ENCODE data around the gene TAMALIN.
A peak's percentile ranks its signal among the peaks of the same experiment; 100 is the strongest.

TAMALIN gene

GRCh38 chr12:52014567-52015530, 8.1 kb downstream of the TAMALIN start:
- ATAC-seq (no peak), DNase-seq (no peak)
- no peaks in the 10 kb centered on the region for H3K9me3 Mint-ChIP-seq
- H3K27me3 Mint-ChIP-seq = no peaks in the 10 kb centered on the region
- peaks cover under 1% of the 10 kb centered on the region for H3K4me1 Mint-ChIP-seq
- H3K36me3 Mint-ChIP-seq (ENCODE audit: low read depth) = peaks cover 17% of the 10 kb centered on the region
- no peak overlapping the region for H3K4me3 Mint-ChIP-seq
- H3K27ac Mint-ChIP-seq = no peak overlapping the region

- H3K9me3 Mint-ChIP-seq = no peaks in the 10 kb centered on the region
- peaks cover 17% of the 10 kb centered on the region for H3K36me3 Mint-ChIP-seq (ENCODE audit: low read depth)
- no peak overlapping the region for H3K27ac Mint-ChIP-seq
- no peaks in the 10 kb centered on the region for H3K27me3 Mint-ChIP-seq
- DNase-seq (no peak), ATAC-seq (no peak)
- no peak overlapping the region for H3K4me3 Mint-ChIP-seq
- H3K4me1 Mint-ChIP-seq = peaks cover 7% of the 10 kb centered on the region
These were observed 8.8 kb downstream of the TAMALIN start for GRCh38 chr12:52015532-52016041.

GRCh38 chr12:52018433-52019112, 11.8 kb downstream of the TAMALIN start:
- H3K36me3 Mint-ChIP-seq (ENCODE audit: low read depth) = peaks cover 8% of the 10 kb centered on the region
- no peak for DNase-seq
- no peak for ATAC-seq
- no peaks in the 10 kb centered on the region for H3K9me3 Mint-ChIP-seq
- H3K4me3 Mint-ChIP-seq = no peak overlapping the region
- no peak overlapping the region for H3K27ac Mint-ChIP-seq
- H3K27me3 Mint-ChIP-seq = no peaks in the 10 kb centered on the region
- peaks cover 23% of the 10 kb centered on the region for H3K4me1 Mint-ChIP-seq

- ATAC-seq = no peak
- DNase-seq = no peak
- Mint-ChIP-seq H3K4me1 (peaks cover 28% of the 10 kb centered on the region), H3K27me3 (no peaks in the 10 kb centered on the region), H3K4me3 (no peak overlapping the region), H3K36me3 (ENCODE audit: low read depth) (peaks cover under 1% of the 10 kb centered on the region), H3K27ac (no peak overlapping the region), H3K9me3 (no peaks in the 10 kb centered on the region)
These were observed 12.5 kb downstream of the TAMALIN start for GRCh38 chr12:52019113-52019770.

DNA sequence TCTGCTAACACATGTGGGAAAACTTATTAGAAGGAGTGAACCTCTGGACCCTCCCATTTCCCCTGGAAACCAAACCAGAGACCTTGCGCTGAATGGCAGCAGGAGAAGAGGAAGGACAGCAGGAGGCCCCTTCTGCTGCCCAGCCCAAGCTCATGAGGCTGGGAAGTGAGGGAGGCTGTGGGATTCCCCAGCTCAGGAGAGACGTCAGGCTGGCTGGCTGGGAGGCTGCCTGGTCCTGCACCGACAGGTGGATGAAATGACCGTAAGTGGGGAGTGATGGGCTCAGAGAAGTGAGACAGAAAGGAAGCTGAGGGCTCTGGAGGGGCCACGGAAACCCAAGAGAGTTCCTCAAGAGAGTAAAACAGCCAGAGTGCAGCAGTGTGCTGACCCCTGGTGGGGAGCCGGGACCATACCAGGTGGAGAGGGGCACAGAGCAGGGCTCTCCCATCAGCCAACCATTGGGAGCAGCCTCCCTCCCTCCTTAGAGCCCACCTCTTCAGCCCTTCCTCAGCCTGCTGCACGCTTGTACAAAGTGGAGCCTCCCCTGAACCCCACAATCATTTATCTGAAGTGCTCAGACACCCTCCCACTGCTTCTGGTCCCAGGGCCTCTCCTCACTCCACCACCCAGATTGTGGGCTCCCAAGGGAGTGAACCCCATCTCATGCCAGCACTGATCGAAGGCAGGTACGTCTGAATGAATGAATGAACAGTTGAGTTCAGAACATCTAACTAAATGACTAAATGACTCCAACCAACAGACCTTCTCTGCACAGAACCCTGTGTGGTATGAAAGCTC, 14.0 kb downstream of the TAMALIN start:
- DNase-seq (peak; percentile 75), ATAC-seq (peak; percentile 30)
- Mint-ChIP-seq H3K4me1 (peaks cover 43% of the 10 kb centered on the region), H3K4me3 (no peak overlapping the region), H3K27me3 (no peaks in the 10 kb centered on the region), H3K27ac (no peak overlapping the region), H3K9me3 (no peaks in the 10 kb centered on the region), H3K36me3 (ENCODE audit: low read depth) (no peaks in the 10 kb centered on the region)

DNA sequence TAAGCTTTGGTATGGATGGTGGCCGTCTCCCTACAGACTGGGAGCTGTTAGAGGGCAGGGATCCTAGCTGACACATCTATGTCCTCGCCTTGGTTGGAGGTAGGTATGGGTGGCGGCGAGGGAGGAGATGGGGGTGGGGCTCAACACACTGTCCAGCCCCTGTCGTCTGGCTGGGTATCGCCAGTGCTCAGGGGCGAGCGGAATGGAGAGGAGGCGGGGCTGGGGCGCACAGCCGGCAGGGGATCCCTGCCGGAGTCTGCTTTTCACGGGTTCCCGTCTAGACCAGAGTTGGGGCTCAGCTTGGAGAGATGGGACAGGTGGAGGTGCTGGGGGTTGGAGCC, 16.1 kb downstream of the TAMALIN start:
- peak overlapping the region; percentile 56 for H3K27ac Mint-ChIP-seq
- ATAC-seq = peak; percentile 0
- H3K4me3 Mint-ChIP-seq = peak overlapping the region; percentile 82
- peaks cover 50% of the 10 kb centered on the region for H3K4me1 Mint-ChIP-seq
- no peaks in the 10 kb centered on the region for H3K9me3 Mint-ChIP-seq
- no peaks in the 10 kb centered on the region for H3K27me3 Mint-ChIP-seq
- DNase-seq = no peak
- H3K36me3 Mint-ChIP-seq (ENCODE audit: low read depth) = no peaks in the 10 kb centered on the region

GRCh38 chr12:52023182-52023975, 16.6 kb downstream of the TAMALIN start:
- no peaks in the 10 kb centered on the region for H3K27me3 Mint-ChIP-seq
- H3K4me3 Mint-ChIP-seq = peak overlapping the region; percentile 82
- ATAC-seq (peak; percentile 68), DNase-seq (peak; percentile 97)
- no peaks in the 10 kb centered on the region for H3K36me3 Mint-ChIP-seq (ENCODE audit: low read depth)
- H3K27ac Mint-ChIP-seq = peak overlapping the region; percentile 92
- no peaks in the 10 kb centered on the region for H3K9me3 Mint-ChIP-seq
- H3K4me1 Mint-ChIP-seq = peaks cover 50% of the 10 kb centered on the region

GRCh38 chr12:52023976-52024688, 17.4 kb downstream of the TAMALIN start:
- Mint-ChIP-seq H3K4me1 (peaks cover 50% of the 10 kb centered on the region), H3K36me3 (ENCODE audit: low read depth) (no peaks in the 10 kb centered on the region), H3K27me3 (no peaks in the 10 kb centered on the region), H3K9me3 (no peaks in the 10 kb centered on the region), H3K4me3 (peak overlapping the region; percentile 82), H3K27ac (peak overlapping the region; percentile 92)
- ATAC-seq (peak; percentile 24), DNase-seq (no peak)

GRCh38 chr12:52024845-52025230, 18.1 kb downstream of the TAMALIN start:
- Mint-ChIP-seq H3K27ac (peak overlapping the region; percentile 92), H3K27me3 (no peaks in the 10 kb centered on the region)
- peak; percentile 41 for ATAC-seq

DNA sequence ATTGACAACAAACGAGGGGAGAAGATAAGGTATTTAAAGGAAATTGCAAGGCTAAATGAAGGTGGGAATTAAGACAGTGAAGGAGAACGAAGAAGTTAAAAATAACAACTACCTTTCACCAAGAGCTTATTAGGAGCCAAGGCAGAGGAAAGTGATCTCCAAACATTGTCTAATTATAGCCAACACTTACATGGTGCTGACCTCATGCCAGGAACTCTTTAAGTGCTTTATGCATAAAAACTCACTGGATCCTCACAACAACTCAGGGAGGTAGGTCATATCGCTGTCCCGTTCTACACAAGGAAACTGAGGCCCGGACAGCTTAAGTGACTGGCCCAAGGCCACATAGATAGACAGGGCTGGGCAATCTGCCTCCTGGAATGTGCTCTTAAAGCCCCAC, 19.5 kb downstream of the TAMALIN start:
- H3K9me3 Mint-ChIP-seq = no peaks in the 10 kb centered on the region
- H3K27ac Mint-ChIP-seq = peak overlapping the region; percentile 32
- H3K4me1 Mint-ChIP-seq = peaks cover 37% of the 10 kb centered on the region
- DNase-seq (no peak), ATAC-seq (no peak)
- no peaks in the 10 kb centered on the region for H3K27me3 Mint-ChIP-seq
- no peaks in the 10 kb centered on the region for H3K36me3 Mint-ChIP-seq (ENCODE audit: low read depth)
- H3K4me3 Mint-ChIP-seq = peak overlapping the region; percentile 82

More at GRCh38 chr12:52024845-52025230, 18.1 kb downstream of the TAMALIN start:
- Mint-ChIP-seq H3K4me1 (peaks cover 50% of the 10 kb centered on the region), H3K9me3 (no peaks in the 10 kb centered on the region), H3K4me3 (peak overlapping the region; percentile 82), H3K36me3 (ENCODE audit: low read depth) (no peaks in the 10 kb centered on the region)
- DNase-seq = peak; percentile 68

DNA sequence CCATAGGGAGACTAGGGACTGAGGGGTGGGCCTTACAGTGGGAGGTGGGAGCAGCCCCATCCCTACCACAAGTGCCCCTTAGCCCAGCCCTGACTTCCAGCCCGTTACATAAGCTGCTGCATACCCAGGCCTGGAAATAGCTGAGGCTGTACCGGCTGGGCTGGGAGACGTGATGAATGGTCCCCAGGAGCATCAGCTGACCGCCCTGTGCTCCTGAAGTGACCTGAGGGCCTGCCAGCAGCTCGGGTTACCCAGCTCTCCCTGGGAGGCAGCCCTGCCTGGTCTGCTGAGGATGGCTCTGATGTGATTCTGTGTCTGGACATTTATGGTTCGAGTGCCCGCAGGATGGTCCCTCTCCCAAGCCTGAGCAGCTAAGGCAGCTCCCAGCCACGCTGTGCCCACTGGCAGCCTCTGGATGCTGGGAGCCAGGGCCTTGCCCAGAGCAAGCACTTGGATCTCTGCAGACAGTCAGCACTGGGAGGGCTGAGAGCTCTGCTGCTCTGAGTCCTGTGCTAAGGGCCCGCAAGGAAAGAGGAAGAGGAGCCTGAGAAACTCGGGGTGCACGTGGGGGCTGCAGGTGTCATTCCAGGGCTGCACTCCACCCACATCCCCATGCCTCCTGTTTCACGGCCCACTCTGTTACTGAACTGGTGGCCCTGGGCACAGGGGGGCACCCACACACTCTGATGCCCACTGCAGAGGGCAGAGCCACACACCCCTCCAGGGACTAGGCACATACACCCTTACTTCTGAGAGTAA, 20.5 kb downstream of the TAMALIN start:
- no peaks in the 10 kb centered on the region for H3K36me3 Mint-ChIP-seq (ENCODE audit: low read depth)
- ATAC-seq (no peak), DNase-seq (no peak)
- no peaks in the 10 kb centered on the region for H3K9me3 Mint-ChIP-seq
- no peak overlapping the region for H3K4me3 Mint-ChIP-seq
- H3K27me3 Mint-ChIP-seq = no peaks in the 10 kb centered on the region
- H3K27ac Mint-ChIP-seq = no peak overlapping the region
- H3K4me1 Mint-ChIP-seq = peaks cover 38% of the 10 kb centered on the region

DNA sequence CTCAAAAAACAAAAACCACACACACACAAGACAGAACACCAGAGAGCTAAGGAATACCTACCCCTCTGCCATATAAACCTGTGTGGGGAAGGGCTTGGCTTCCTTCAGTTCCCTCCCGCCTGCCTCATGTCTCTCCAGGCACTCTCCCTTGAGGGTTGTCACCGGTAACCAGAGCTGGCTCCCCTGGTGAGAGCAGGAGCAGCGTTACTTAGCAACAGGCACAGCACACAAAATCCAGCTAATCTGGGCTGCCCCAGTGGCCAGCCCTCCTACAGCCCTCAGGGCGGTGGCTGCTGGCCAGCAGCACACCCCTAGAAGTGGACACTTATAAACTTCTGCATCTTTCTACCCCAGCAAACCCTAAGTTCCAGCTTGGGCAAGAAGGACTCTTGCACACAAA, 22.9 kb downstream of the TAMALIN start:
- Mint-ChIP-seq H3K4me1 (peaks cover 45% of the 10 kb centered on the region), H3K27ac (no peak overlapping the region), H3K4me3 (no peak overlapping the region), H3K9me3 (no peaks in the 10 kb centered on the region), H3K36me3 (ENCODE audit: low read depth) (no peaks in the 10 kb centered on the region), H3K27me3 (no peaks in the 10 kb centered on the region)
- ATAC-seq (no peak), DNase-seq (no peak)
